ENCODE results near the gene HDAC4.

HDAC4 gene

DNA sequence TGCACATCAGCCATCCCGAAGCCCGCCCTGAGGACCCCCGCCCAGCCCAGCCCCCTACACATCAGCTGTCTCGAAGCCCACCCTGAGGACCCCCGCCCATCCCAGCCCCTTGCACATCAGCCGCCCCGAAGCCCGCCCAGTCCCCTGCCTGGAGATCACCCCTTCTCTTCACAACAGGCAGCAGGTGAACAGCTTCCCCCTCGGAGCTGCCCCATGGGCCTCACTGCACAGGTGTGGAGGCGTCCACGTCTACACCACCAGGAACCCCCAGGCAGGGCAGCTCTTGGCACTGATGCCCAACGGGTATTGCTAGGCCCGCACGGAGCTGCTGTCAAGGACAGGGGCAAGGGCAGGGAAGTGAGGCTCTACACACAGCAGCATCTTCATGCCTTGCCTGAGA, 137.6 kb downstream of the HDAC4 start:
- no peak for DNase-seq

DNA sequence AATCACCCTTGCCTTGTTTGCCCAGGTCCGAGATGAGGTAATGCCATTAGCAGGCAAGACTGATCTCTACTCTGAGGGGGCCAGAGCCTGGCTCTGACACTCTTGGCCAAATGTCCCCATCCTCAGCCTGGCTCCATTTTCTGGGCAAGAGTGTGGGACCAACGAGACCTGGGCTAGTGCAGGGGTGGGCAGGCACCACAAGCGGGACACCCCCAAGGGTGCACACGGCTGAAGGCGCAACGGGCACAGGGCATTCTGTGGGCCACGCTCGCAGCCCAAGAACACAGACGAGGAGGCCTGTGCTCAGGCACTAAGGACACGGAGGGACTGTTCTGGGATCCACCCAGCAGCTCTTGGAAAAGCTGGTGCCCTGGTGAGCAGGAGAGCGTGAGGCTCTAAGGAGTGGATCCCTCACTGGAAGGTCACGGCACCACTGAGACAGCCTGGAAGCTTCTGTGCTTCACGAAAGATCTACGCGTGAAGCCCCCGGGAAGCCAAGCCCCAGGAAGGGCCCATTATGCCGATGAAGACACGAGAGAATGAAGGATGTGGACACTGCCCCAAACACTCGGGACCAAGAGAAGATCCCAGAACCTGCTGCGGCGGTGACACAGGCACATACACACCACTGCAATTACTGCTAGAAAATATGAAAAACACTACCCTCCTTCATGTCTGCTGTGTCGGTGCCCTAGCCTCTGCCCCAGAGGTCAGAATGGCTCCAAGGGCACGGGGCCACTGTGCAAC, 138.2 kb downstream of the HDAC4 start:
- DNase-seq = no peak

DNA sequence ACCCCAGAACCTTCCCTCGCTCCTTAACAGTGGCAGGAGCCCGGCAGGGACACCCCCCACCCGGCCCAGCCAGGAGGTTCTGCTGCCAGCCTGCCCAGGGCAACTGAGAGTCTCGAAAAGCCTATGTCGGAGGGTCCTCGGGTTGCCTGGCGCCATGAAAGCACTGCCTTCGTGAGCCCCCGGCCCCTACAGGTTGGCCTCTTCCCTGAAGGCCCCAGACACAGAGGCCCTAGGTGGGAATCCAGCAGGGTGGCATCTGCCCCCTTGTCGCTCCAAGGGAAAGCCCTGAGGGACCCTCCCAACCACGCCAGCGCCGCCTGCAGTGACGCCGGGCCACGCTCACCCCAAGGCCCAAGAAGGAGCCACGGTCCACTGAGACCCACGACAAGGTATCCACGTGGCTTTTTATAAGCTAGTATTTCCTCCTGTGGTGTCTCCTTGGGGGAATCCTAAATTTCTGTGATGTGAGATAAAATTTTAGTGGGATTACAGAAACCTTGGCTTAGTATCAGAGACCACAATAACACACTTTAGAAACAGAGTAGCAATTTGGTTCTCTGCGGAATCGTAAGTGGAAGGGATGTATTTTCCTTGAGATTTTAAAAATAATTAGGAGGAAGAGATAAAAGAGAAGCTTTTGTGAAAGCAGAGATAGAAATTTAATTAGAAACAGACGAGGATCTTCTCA, 138.9 kb downstream of the HDAC4 start:
- no peak for DNase-seq

DNA sequence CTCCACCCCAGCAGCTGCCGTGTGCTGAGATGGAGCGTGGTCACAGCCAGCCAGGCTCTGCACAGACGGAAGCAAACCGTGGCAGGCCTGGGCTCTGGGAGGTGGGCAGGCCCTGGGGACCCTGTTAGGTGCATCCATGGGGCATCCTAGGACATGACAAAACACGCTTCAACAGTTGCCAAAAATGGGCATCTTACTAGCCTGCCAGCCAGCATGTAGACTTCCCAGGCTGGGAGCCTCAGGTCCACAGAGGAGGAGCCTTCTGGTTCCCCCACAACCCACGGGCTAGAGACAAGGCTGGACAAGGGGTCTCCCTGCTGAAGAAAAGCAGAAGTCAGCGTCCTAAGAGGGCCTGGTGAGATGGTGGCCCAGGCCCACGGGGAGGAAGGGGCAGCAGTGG, 139.5 kb downstream of the HDAC4 start:
- DNase-seq = no peak

DNA sequence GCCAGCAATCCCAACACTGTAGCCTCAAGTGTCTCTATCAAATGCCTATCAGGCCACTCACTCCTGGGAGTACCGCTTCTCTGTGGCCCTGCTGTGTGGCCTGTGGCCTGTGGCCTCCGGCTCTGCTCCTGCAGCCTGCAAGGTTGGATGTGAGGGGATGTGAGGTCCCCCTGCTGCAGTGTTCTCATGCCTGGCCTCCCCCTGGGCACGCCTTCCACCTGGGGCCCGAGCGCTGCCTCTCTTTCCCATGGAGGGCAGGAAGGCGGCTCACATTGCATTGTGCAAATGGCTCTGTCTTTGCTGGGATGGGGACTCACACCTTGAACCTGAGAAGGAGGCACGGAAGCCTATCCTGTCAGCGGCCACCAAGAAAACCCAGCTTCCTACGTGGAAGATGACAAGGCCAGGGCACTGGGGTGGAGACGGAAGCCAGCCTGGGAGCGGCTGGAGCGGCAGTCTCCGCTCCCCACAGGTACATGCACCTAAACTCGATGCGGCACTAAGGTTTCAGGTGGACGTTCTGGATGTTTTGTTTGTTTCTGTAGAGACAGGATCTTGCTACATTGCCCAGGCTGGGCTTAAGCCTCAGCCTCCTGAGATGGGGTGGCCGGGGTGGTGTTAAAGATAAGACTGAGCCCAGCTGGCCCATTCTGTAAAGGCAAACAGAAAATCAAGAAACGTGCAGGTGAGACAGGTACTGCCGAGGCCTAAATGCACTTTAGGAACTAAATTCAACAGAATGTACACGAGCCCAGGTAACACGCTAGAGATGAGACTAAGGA, 140.1 kb downstream of the HDAC4 start:
- DNase-seq = no peak

DNA sequence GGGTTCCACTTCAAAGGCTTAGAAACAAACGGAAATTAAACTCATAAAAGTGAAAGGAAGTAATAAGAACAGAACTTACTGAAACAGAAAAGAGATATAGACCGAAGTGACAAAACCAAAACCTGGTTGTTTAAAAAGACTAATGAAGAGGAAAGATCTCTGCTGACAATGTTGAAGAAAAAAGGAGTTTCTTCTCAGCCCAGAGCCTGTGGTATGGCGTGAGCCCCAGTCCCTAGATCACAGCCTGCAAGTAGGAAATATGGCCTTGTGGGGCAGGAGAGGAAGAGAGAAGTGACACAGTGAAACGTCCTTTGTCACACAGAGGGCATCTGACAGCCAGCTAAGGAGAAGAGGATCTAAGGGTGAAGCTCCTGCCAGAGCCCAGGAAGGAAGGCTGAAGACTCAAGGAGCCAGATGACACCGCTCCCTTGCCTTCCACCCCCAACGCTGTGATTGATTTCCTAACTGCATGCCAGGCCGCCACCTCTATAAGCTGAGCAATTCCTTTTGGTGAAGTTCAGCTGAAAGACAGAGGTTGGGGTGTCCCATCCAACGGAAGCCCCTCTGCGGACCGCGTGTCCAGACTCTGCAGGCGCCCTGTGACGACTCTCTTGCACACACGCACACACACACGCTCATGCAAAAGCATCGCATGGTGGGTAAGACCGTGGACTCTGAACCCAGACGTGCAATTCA, 141.1 kb downstream of the HDAC4 start:
- no peak for DNase-seq

DNA sequence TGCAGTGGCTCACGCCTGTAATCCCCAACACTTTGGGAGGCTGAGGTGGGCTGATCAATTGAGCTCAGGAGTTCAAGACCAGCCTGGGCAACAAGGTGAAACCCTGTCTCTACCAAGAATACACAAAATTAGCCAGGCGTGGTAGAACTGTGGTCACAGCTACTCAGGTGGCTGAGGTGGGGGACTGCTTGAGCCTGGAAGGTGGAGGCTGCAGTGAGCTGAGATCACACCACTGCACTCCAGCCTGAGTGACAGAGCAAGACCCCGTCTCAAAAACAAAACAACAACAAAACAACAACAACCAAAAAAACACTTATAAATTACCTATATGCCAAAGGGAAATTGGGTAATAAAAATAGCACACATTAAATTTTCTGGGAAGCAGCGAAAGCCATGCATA, 141.6 kb downstream of the HDAC4 start:
- no peak for DNase-seq

DNA sequence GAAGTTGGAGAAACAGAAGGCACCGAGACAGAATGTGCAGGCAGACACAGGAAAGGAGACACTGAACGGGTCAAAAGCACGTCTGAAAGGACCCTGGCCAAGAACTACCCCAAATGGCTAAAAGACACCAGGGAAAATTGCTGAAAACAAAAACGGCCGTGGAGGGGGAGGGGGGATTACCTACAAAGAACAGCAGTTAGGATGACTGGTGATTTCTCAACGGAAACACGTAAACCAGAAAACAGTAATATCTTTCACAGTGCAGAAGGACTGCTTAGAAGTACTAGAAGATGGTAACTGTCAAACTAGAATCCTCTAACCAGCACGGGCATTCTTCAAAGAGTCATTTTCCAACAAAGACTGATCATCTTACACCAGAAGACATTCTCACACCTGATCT, 142.6 kb downstream of the HDAC4 start:
- DNase-seq = no peak

DNA sequence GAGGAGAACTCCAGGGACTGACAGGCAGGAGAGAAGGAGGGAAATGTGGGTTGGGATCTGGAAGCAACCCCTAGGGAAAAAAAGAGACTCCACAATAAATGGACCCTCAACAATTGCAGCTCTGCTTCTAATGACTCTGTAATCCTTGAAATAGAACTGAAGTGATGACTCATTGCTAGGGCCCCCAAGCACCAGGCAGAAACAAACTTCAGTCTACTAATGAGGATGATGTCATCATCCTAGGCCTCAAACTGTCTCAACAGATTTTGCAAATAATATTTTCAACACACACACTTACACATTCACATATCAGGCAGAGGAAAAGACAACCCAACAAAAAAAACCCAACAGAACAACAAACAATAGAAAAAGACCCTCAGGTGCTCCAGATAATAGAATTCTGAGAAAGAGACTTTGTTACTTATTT, 143.3 kb downstream of the HDAC4 start:
- DNase-seq = peak; percentile 28

DNA sequence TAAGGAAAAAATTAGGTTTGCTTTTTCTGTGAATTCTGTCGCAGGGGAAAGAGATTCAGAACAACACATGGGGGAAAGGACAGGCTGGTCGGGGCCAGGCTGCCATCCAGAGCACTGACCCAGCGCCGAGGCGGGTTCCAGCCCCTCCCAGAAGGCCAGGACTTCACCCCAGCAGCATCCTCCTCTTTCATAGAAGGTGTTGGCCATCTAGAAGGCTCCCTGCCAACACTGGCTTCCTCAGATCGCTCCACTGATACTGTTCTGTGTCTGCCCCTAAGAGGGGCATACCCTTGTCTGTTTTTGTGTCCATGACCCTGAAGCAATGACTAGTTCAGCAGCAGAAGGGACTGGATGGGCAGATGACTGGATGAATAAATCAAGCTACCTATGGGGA, 144.5 kb downstream of the HDAC4 start:
- DNase-seq = no peak

DNA sequence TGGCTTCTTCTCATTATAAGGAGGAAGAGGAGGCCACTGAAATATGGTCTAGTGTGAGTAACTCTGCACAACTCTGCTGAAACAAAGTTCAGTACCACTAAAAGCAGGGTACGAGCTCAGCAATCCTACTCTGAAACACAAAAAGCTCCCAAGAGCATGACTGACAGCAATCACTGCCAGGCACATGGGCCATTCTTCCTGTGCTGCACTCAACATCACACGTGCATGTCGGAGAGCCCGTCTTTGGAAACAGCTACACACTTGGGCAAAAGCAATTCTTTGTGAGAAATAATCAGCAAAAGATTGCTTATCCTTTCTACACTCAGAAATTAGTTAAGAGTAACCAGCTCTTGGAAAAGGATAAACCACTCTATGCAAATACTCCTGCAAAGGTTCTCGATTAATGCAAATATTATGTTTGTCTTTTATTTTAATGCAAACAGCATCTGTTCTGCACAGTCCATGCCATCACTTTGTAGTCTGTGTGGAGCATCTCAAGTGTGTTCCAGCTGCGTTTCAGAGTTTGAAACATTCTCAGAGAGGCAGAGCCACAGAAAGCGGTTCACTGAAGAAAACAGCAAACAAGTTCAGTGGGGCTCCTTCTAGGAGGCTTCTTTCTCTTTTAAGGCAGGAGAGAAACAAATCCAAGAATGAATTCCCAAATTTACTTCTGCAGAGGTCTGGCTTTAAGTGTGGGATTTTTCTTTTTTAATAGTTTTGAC, 145.0 kb downstream of the HDAC4 start:
- DNase-seq = no peak

DNA sequence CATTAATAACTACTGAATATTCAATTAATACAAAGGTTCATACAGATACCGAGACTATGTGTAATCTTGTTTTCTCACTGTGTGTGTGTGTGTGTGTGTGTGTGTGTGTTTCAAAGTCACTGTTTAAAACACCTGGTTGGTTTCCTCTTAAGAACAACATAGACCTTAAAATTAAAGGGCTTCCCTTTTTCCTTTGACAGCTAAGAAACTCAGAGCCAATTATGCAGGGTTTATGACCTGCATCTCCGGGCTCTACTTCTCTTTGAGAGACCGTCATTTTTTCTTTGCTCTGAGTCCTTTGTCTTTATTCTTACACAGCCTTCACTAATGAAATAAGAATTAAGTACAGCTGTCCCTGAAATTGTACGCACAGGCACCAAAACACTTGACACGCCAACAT, 145.6 kb downstream of the HDAC4 start:
- no peak for DNase-seq

DNA sequence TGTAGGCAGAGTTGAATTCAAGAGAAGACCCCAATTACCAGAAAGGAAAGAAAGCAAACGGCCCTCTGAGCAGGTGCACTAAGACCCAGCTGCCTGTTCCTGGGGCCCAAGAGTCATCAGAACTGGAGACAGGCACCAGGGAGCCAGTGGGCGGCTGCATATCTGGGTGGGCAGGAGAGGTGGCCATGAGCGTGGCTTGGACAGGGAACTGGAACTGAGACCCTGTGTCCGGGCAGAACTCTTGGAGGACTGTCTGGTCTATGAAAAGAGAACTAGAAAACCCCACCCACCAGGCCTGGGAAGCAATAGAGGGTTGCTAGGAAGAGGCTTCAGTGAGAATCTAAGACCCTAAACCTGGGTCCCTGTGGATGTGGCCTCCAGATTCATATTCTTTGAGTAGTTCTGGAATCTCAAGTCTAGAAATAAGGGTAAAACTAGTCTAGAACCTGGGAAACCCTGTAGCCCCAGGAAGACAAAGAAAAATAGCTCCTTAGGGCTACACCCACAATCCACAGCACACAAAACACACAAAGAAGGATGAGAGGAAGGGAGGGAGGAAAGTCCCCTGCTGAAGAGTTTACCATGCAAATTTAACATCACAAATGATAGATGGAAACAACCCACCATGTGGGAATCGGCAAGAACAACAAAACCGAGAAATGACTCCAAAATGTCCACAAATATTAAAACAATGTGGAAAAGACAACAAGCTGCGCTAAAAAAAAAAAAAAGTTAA, 147.0 kb downstream of the HDAC4 start:
- DNase-seq = no peak

DNA sequence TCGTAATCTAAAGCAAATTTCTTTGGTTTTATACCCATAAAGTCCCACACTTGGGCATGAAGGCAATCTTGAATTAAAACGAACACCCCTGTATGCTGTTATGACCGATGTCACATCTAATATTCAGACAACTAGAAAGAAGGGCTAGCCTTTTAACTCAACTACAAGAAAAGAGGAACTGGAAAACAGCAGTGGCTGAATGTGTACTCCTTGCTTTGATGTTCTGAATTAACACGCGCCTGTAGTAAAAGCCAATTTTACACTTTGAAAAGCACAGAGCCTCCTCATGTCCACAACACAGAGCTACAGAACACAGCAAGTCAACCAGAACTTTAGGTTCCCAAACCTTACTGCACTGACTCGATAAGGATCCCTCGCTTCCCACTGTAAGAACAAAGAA, 147.6 kb downstream of the HDAC4 start:
- no peak for DNase-seq

DNA sequence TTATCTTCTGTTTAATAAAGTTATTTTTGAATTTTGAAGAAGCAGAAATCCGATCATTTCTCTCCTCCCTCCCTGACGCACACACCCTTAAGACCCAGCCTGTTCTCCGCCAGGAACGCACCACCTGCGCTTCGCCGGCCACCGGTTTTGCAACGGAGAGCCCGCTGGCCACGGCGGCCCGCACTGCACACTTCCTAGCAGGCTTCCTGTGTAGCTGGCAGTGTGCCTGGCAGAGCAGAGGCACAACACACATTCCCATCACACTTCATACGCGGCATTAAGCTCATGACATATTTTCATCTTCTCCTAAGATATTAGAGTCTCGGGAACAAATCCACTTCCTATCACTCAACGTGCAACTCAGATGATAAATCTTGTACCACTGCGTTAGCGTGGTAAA, 148.0 kb downstream of the HDAC4 start:
- DNase-seq = no peak

DNA sequence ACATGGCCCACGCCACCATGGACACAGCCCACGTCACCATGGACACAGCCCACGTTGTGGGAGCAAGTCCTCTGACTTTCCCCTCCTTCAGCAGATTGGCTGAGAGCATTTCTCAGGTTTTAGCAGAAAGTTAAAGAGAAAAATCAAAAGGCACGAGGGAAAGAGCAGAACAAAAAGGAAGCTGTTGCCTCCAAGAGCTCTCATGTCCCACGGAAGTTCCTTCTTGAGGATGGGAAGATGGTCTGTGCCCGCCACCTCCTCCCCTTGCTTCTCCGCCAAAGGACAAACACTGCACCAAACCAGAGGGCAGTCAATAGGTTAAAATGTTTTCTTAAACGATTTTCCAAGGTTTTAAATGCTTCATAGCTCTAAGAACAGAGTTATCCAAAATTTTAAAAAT, 148.4 kb downstream of the HDAC4 start:
- DNase-seq = no peak

DNA sequence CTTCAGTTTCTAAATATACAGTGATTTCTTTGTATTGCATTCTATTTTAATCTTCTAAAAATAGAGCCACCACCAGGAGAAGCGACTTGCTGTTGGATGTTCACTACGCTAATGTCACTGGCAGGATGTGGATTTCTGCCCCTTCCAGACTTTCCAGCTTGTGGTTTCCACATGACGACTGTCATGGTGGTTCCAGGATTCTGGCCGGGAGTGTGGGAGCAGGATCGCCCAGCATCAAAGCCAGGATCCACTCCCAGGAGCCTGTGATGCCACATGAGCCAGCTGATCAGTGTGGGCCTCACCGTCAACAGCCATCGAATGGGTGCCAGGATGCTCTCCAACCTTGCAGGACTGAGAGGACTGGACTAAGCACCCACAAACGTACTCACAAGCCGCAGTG, 148.8 kb downstream of the HDAC4 start:
- no peak for DNase-seq

DNA sequence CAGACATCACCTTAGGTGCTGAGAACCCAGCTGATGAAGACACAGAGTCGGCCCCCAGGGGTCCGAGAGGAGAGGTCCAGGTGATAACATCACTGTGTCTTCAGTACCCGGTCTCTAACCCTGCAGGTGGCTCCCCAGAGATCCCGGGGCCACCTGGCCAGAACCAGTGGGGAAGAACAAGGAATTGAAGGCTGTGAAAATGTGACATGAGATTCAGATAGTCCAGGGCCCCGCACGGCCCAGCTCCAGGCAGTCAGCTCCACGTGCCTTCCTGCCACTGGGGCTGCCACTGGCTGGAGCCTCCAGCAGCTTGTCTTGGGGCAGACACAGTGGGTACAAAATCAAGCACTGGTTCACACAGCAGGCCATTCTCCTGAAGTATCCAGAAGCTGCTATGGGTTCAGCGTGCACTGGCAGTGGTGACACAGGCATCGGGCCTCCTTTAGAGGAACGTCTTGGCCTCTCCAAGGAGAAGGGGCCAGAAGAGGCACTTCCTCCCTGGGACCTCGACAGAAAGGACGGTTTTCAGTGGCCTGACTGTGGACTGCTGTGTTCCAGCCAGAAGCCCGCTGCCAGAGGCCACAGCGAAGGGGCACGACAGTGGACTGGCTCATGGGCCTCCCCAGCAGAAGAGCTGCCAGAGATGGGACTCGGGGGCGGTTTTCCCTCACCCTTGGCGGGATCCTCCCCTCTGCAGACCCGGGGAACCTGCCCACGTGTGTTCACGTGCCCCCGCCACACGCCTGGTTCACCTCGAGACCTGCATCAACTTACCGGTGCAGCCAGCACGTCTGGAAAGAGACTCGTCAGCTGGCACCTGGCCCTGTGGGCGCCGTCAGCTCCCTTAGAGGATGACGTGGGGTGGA, 150.4 kb downstream of the HDAC4 start:
- DNase-seq = no peak

DNA sequence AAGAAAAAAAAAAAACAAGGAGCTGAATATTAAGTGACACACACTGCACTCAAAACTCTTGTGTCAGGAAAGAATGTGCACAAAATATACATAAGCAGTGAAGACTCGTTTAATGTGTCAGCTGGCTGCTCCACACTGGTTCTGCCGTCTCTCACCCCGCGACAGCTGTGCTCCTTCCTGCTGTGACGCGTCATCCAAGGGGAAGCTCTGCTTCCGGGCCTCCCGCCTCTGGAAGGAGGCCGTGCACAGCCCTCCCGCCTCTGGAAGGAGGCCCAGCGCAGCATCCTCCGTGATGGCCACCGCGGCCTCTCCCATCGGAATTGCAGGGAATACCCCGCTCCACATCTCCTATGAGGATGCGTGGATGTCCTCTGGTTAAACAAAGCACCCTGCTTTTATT, 151.0 kb downstream of the HDAC4 start:
- no peak for DNase-seq

DNA sequence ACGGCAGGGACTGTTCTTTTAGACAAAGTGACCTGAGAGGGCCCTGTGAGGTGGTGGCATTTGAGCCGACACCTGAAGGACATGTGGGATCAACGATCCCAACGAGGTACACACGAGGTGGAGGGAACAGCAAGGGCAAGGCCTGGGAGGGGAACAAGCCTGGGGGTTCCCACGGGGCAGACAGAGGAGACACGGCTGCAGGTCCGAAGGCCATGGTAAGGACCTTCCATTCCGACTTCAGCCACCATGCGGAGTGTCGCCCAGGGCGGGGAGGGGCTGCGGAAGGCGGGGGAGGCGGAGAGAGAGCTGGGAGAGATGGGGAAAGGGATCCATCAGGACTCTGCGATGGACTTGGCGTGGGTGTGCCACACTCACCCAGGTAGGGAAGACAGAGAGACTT, 151.8 kb downstream of the HDAC4 start:
- no peak for DNase-seq

Data from stimulated activated CD8-positive, alpha-beta memory T cell treated with anti-CD3 and anti-CD28 coated beads, Interleukin-4, amount 100 ng/mL, for 48 hours (primary cell).